CD4-positive, alpha-beta T cell (primary cell): Measurements from ENCODE around the gene RAB18. TPM values are rescaled to one million over a fixed set of nuclear protein-coding genes. Genes with fewer than 3 reads are reported as not detected.

ENCODE experiments used
- ATAC-seq: fragments of 200-7000 bp; cut with Tn5 transposase; one replicate; pipeline ENCODE4 v1.10.0; 2022; ENCODE audit warnings: mild to moderate bottlenecking; ENCODE audit not compliant: poor library complexity
- CTCF ChIA-PET: fragments of 350-600 bp; sonication (Branson Sonifier 250); formaldehyde crosslinking; loops from one replicate; lab custom pipeline; 2021; ENCODE audit warnings: antibody characterized with exemption, inconsistent platforms; lab: Charles Lee
- POLR2A ChIA-PET: fragments of 350-600 bp; sonication (Branson Sonifier 250); formaldehyde crosslinking; loops from one replicate; lab custom pipeline; 2021; ENCODE audit warnings: antibody characterized with exemption, inconsistent platforms; lab: Charles Lee
- DNase-seq, 14 experiments: peaks; one replicate each; pipeline ENCODE4 v3.0.0-alpha.2; 2013 to 2020; ENCODE audit warnings: mixed read lengths in 2 of 14
- H3K27ac ChIP-seq, 2 donors: one replicate each; pipeline versions ENCODE4 v1.5.1 to v1.7.0; 2013; ENCODE audit warnings: low read length in 2 of 2, low read depth in 1 of 2, mild to moderate bottlenecking in 1 of 2
- H3K27me3 ChIP-seq, 2 experiments: 1 replicate in 1 of 2; 2 replicates in 1 of 2; pipeline versions ENCODE4 v1.6.1 to v1.7.0; 2013; ENCODE audit warnings: low read length in 2 of 2, control low read depth in 1 of 2, mild to moderate bottlenecking in 1 of 2, moderate library complexity in 1 of 2; ENCODE audit not compliant: insufficient read depth in 2 of 2, control insufficient read depth in 1 of 2
- H3K36me3 ChIP-seq: one replicate; pipeline ENCODE4 v1.6.1; 2013; ENCODE audit warnings: low read length, control low read depth; ENCODE audit not compliant: insufficient read depth
- H3K4me1 ChIP-seq: one replicate; pipeline ENCODE4 v1.6.1; 2013; ENCODE audit warnings: low read length, control low read depth; ENCODE audit not compliant: insufficient read depth
- H3K4me3 ChIP-seq: one replicate; pipeline ENCODE4 v1.5.1; 2013; ENCODE audit warnings: mild to moderate bottlenecking, low read length, moderate library complexity
- H3K9me3 ChIP-seq, 2 experiments: 1 replicate in 1 of 2; 2 replicates in 1 of 2; pipeline versions ENCODE4 v1.6.1 to v1.7.0; 2013; ENCODE audit warnings: low read length in 2 of 2, mild to moderate bottlenecking in 2 of 2, control low read depth in 1 of 2, moderate library complexity in 1 of 2; ENCODE audit not compliant: control insufficient read depth in 1 of 2, insufficient read depth in 1 of 2
- H3K27ac Mint-ChIP-seq: one replicate; pipeline ENCODE4 v1.8.0; 2020; ENCODE audit warnings: mixed read lengths
- H3K27me3 Mint-ChIP-seq: one replicate; pipeline ENCODE4 v1.8.0; 2021; ENCODE audit warnings: mixed read lengths
- H3K36me3 Mint-ChIP-seq: one replicate; pipeline ENCODE4 v1.8.0; 2021; ENCODE audit warnings: low read depth, mixed read lengths
- H3K4me1 Mint-ChIP-seq: one replicate; pipeline ENCODE4 v1.8.0; 2021; ENCODE audit warnings: low read depth, mixed read lengths
- H3K4me3 Mint-ChIP-seq: one replicate; pipeline ENCODE4 v1.8.0; 2020; ENCODE audit warnings: mild to moderate bottlenecking, mixed read lengths
- H3K9me3 Mint-ChIP-seq: one replicate; pipeline ENCODE4 v1.8.0; 2020; ENCODE audit warnings: mixed read lengths
- intact Hi-C, 2 experiments: fragments of 100-400 bp; cut with DNase I in 1 of 2; cut with micrococcal nuclease in 1 of 2; formaldehyde crosslinking; loops; one replicate each; pipeline versions ENCODE4 v1.15.1 to v1.9.0; 2023 to 2025; cut with DNase I, micrococcal nuclease
- total RNA-seq, 174 experiments: library from RNA in 2 of 174; stranded (reverse) in 2 of 174; gene quantifications; one replicate each; pipeline ENCODE4 v1.2.3 and lab custom pipeline; 2021 to 2026
- TF ChIP-seq, protein P1 (sequence below): fragments of 200-600 bp; IDR thresholded peaks from one replicate; pipeline ENCODE4 v1.8.0; 2022; ENCODE audit warnings: antibody characterized with exemption, mild to moderate bottlenecking

RAB18 gene
- total RNA-seq, 2 experiments from 2014 or later, result 120 to 130 TPM

DNA sequence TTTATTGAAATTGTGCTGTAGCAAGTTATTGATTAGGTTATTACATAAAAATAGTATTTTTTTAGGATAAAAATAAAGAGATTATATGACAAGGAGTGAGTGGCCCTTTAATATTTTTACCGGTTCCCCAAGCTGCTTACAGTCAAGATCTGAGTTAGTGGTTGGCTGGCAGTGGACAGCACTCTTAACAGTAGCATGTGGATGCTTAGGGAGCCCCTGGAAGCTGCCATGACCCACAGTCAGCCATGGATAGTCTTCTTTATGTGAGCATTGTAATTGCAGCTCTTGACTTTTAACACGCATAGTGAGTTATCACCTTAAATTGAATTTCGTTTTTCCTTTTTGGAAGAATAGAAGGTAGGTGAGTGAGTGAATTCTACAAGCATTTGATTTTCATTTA is 22.1 kb downstream of the RAB18 start:
- TF ChIP-seq, protein P1, sequence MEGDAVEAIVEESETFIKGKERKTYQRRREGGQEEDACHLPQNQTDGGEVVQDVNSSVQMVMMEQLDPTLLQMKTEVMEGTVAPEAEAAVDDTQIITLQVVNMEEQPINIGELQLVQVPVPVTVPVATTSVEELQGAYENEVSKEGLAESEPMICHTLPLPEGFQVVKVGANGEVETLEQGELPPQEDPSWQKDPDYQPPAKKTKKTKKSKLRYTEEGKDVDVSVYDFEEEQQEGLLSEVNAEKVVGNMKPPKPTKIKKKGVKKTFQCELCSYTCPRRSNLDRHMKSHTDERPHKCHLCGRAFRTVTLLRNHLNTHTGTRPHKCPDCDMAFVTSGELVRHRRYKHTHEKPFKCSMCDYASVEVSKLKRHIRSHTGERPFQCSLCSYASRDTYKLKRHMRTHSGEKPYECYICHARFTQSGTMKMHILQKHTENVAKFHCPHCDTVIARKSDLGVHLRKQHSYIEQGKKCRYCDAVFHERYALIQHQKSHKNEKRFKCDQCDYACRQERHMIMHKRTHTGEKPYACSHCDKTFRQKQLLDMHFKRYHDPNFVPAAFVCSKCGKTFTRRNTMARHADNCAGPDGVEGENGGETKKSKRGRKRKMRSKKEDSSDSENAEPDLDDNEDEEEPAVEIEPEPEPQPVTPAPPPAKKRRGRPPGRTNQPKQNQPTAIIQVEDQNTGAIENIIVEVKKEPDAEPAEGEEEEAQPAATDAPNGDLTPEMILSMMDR, result no peak
- Mint-ChIP-seq H3K4me3 (no peak overlapping the region), H3K9me3 (no peaks in the 10 kb centered on the region), H3K36me3 (peaks cover 45% of the 10 kb centered on the region), H3K4me1 (peaks cover 80% of the 10 kb centered on the region), H3K27ac (no peak overlapping the region), H3K27me3 (no peaks in the 10 kb centered on the region)
- POLR2A ChIA-PET, result interaction anchor here (1.3 kb wide), 1 partner anchor 22 kb away, joined by 5 read pairs; the partner anchor contains the start of gene RAB18
- CTCF ChIA-PET, result no interaction called here
- intact Hi-C loops, result no loop called here
- peaks cover 5% of the 10 kb centered on the region for H3K36me3 ChIP-seq
- H3K27ac ChIP-seq, result no peak overlapping the region
- no peak for DNase-seq
- peaks cover 6% of the 10 kb centered on the region for H3K4me1 ChIP-seq
- H3K27me3 ChIP-seq, result no peaks in the 10 kb centered on the region
- no peak overlapping the region for H3K4me3 ChIP-seq
- no peak for ATAC-seq
- H3K9me3 ChIP-seq, result no peaks in the 10 kb centered on the region

DNA sequence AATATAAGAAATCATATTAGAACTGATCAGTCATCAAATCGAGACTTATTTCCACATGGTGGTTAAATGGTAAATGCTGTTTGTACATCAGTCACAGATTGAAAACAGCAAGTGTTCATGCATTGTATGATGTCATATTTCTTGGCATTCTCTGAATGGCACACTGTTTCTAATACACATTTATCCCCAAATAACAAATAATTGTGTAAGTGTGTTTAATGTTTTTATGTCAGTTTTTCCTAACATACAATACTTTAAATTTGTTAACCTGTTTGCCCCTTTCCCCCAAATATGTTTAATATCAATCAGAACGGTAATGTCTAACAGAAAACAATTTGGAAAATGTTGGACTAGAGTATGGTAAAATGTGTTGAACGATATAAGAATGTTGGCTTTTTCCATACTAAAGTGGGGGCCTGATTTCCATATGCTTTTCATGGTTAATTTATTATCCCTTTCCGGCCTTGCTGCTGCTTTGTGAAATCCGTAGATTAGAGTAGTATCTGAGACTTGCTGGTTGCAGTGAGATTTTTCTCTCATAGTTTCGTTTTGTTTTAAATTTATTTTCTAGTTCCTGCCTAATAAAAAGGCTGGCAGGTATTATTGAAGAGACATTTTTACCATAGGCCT is 23.7 kb downstream of the RAB18 start:
- ChIA-PET POLR2A (no interaction called here), CTCF (no interaction called here)
- no peak overlapping the region for H3K4me3 Mint-ChIP-seq
- TF ChIP-seq, protein P1, result no peak
- H3K27ac Mint-ChIP-seq, result peak overlapping the region; percentile 8
- H3K4me3 ChIP-seq, result no peak overlapping the region
- no peaks in the 10 kb centered on the region for H3K9me3 Mint-ChIP-seq
- H3K4me1 ChIP-seq, result peaks cover 4% of the 10 kb centered on the region
- no peak overlapping the region for H3K27ac ChIP-seq
- DNase-seq, result no peak
- H3K27me3 Mint-ChIP-seq, result no peaks in the 10 kb centered on the region
- peaks cover 51% of the 10 kb centered on the region for H3K36me3 Mint-ChIP-seq
- H3K4me1 Mint-ChIP-seq, result peaks cover 73% of the 10 kb centered on the region
- intact Hi-C loops, result no loop called here
- no peaks in the 10 kb centered on the region for H3K9me3 ChIP-seq
- ATAC-seq, result no peak
- peaks cover 5% of the 10 kb centered on the region for H3K36me3 ChIP-seq
- no peaks in the 10 kb centered on the region for H3K27me3 ChIP-seq

DNA sequence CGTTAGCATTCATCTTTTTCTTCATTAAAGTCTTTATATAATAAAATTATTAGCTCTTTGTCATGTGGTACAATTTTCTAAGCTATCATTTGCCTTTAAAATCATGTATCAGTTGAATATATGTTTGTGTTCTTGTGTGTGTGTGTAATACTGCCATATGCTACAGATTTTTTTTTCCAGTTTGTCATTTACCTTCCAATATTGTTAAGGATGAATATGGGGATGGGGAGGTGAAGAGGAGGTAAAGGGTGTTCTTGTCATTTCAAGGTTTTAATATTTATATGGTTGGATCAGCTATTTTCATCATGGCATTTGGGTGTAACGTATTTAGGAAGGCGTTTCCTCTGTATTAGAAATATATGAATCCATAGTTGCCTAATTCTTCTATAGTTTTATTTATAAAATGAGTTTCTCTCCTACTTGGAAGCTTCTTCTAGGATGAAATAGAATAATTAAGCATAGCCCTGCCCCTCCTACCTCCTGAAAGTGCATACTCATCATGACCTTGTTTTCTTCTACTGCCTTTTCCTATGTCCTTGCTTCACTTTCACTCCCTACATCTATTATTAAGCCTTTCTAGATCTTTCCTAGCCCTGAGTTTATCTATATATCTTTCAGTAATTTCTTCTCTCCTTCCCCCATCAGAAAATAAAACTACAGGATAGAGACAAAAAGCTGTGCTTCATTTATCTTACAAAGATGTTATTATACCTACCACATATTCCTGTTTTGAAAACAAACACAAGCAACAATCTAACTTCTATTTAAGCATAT is 25.1 kb downstream of the RAB18 start:
- Histone ChIP-seq H3K27ac (no peak overlapping the region), H3K36me3 (peaks cover 13% of the 10 kb centered on the region), H3K4me1 (peaks cover under 1% of the 10 kb centered on the region), H3K4me3 (no peak overlapping the region), H3K27me3 (no peaks in the 10 kb centered on the region), H3K9me3 (no peaks in the 10 kb centered on the region)
- H3K27me3 Mint-ChIP-seq, result no peaks in the 10 kb centered on the region
- H3K36me3 Mint-ChIP-seq, result peaks cover 48% of the 10 kb centered on the region
- H3K27ac Mint-ChIP-seq, result peak overlapping the region; percentile 13
- no peak overlapping the region for H3K4me3 Mint-ChIP-seq
- intact Hi-C loops, result no loop called here
- ChIA-PET POLR2A (interaction anchor here (2.8 kb wide), 1 partner anchor 25 kb away, joined by 13 read pairs; the partner anchor contains the start of gene RAB18), CTCF (interaction anchor here (1.0 kb wide), 1 partner anchor 10 kb away, joined by 3 read pairs; no protein-coding TSS in a partner anchor)
- peaks cover 62% of the 10 kb centered on the region for H3K4me1 Mint-ChIP-seq
- H3K9me3 Mint-ChIP-seq, result no peaks in the 10 kb centered on the region
- TF ChIP-seq, protein P1, result no peak
- ATAC-seq (no peak), DNase-seq (no peak)
